Measurements from ENCODE around the gene LRP8.

Gene LRP8

DNA sequence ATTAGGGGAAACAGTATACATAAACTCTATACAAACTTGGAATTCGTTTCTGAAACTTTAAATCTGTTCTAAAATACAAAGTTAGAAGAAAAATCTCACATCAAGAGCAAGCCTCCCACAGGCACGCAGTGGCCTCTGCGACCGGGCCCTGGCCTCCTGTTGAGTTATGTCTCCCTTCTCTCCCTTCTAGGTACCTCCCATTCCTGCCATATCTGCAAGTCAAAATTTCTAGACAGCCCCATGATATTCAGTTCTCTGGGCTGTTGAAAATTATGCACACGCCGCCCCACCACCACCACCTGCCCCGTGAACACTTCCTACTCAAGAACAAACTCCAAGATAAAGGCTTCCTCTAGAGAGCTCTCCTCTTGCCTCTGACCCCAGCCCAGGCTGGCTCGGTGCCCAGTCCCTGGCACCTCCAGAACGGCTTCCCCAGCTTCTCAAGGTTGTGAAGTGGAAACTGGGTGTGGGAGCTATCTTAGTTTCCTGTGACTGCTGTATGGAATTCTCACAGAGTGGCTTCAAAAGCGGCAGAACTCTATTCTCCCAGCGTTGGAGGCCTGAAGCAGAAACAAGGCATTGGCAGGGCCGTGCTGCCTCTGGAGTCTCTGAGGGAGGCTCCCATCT lies 37.7 kb upstream of the LRP8 start:
- H3K4me1 ChIP-seq, result no peaks in the 10 kb centered on the region
- H3K36me3 ChIP-seq, result no peaks in the 10 kb centered on the region
- intact Hi-C loops (cut with DNase I; ENCODE audit: low total_unique reads), result no loop called here
- H3K9me3 ChIP-seq, result no peaks in the 10 kb centered on the region
- peaks cover 0 to 27% of the 10 kb centered on the region in 2 donors for H3K27me3 ChIP-seq
- no peak overlapping the region for H3K27ac ChIP-seq
- H3K4me3 ChIP-seq, result no peak overlapping the region
- no peak for TF ChIP-seq CTCF (IDR thresholded peaks at IDR 0.05)
- peak; percentile 22 to 56 for DNase-seq

- Histone ChIP-seq H3K36me3 (no peaks in the 10 kb centered on the region), H3K27me3 (peaks cover 0 to 27% of the 10 kb centered on the region in 2 donors), H3K4me3 (no peak overlapping the region), H3K9me3 (peaks cover 0 to 12% (median 0%) of the 10 kb centered on the region in 3 donors), H3K4me1 (no peaks in the 10 kb centered on the region), H3K27ac (no peak overlapping the region)
- DNase-seq, result peak; percentile 7 to 34
- TF ChIP-seq CTCF (IDR thresholded peaks at IDR 0.05), result no peak
- intact Hi-C loops (cut with DNase I; ENCODE audit: low total_unique reads), result no loop called here
Measured at GRCh38 chr1:53362851-53363642, 35.2 kb upstream of the LRP8 start.

GRCh38 chr1:53362270-53362669 lies 34.4 kb upstream of the LRP8 start:
- Histone ChIP-seq H3K27me3 (peaks cover 0 to 26% of the 10 kb centered on the region in 2 donors), H3K36me3 (no peaks in the 10 kb centered on the region), H3K27ac (no peak overlapping the region), H3K4me1 (no peaks in the 10 kb centered on the region), H3K4me3 (no peak overlapping the region), H3K9me3 (peaks cover 0 to 12% (median 0%) of the 10 kb centered on the region in 3 donors)
- intact Hi-C loops (cut with DNase I; ENCODE audit: low total_unique reads), result no loop called here
- TF ChIP-seq CTCF (IDR thresholded peaks at IDR 0.05), result no peak
- DNase-seq, result peak; percentile 2 to 20

DNA sequence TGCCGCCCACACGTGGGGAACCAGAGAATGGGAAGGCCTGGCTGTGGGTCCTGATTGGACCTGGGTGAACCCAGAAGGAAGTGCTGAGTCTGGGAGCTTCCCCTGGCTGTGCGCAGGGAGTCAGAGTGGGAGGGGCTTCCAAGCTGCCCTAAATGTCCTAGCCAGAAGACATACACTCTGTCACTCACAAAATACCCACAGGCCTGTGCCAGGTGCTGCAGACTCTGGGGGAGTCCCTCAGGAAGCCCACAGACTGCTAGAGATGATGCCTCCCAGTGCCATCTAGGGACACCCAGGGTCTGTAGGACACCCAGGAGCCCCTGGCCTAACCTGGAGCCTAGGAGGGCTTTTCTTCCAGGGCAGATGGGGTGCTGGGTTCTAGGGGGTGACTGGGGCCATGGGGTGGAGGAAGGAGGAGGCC lies 33.7 kb upstream of the LRP8 start:
- Histone ChIP-seq H3K27ac (no peak overlapping the region), H3K36me3 (no peaks in the 10 kb centered on the region), H3K4me1 (no peaks in the 10 kb centered on the region), H3K9me3 (peaks cover 0 to 18% (median 0%) of the 10 kb centered on the region in 3 donors), H3K27me3 (peaks cover 0 to 21% of the 10 kb centered on the region in 2 donors), H3K4me3 (no peak overlapping the region)
- peak; percentile 12 to 21 for DNase-seq
- TF ChIP-seq CTCF (IDR thresholded peaks at IDR 0.05), result no peak
- intact Hi-C loops (cut with DNase I; ENCODE audit: low total_unique reads), result no loop called here

DNA sequence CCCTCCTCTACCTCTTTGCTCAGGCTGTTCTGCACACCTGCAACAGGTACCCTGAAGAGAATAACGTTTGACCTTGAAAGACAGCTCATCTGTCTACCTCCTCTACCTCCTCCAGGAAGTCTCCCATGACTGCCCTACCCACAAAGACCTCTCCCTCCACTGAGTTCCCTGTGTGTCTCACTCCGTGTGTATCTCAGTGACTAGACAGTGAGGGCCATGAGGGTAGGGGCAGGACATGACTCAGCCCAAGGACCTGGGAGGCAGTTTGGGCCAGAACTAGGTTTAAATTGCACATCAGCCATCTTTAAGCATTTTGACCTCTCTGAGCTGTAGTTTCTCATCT lies 32.0 kb upstream of the LRP8 start:
- no peak for DNase-seq
- intact Hi-C loops (cut with DNase I; ENCODE audit: low total_unique reads), result no loop called here
- H3K9me3 ChIP-seq, result peaks cover 0 to 30% (median 0%) of the 10 kb centered on the region in 3 donors

More for the DNA sequence above, 32.0 kb upstream of the LRP8 start:
- H3K4me1 ChIP-seq, result no peaks in the 10 kb centered on the region
- H3K27me3 ChIP-seq, result peaks cover 0 to 21% of the 10 kb centered on the region in 2 donors
- H3K36me3 ChIP-seq, result no peaks in the 10 kb centered on the region
- no peak overlapping the region for H3K4me3 ChIP-seq
- H3K27ac ChIP-seq, result no peak overlapping the region
- no peak for TF ChIP-seq CTCF (IDR thresholded peaks at IDR 0.05)

Data from tibial artery (tissue), 4 donors.